DMS114 treated with DMSO at 0.1 percent for 48 hours (cell line): ENCODE measurements around the gene CAPN11.
A peak's percentile ranks its signal among the peaks of the same experiment; 100 is the strongest.

ENCODE experiments used
- DNase-seq: peaks from one replicate; lab custom pipeline; 2025; ENCODE audit not compliant: unreplicated experiment; lab: John Stamatoyannopoulos, UW

Gene CAPN11

GRCh38 chr6:44202972-44203750 is 44.5 kb downstream of the CAPN11 start:
- DNase-seq, result no peak

GRCh38 chr6:44203955-44204354 is 45.3 kb downstream of the CAPN11 start:
- DNase-seq, result no peak

- DNase-seq, result no peak
These were observed 49.3 kb downstream of the CAPN11 start for GRCh38 chr6:44207966-44208365.

- no peak for DNase-seq
These were observed 52.7 kb downstream of the CAPN11 start for GRCh38 chr6:44211284-44211683.

- DNase-seq, result no peak
These were observed 55.7 kb downstream of the CAPN11 start for GRCh38 chr6:44214307-44214706.

GRCh38 chr6:44216677-44217331 is 58.2 kb downstream of the CAPN11 start, which contains the start of gene MYMX:
TSS of gene MYMX (plus strand) at chr6:44216926. CDS start at chr6:44217472, 546 bp downstream.
- no peak for DNase-seq

- DNase-seq, result no peak
These were observed 58.9 kb downstream of the CAPN11 start for GRCh38 chr6:44217332-44218143.

- DNase-seq, result peak; percentile 76
These were observed 60.6 kb downstream of the CAPN11 start for GRCh38 chr6:44219053-44219814.

- no peak for DNase-seq
These were observed 61.5 kb downstream of the CAPN11 start for GRCh38 chr6:44219815-44220784.

GRCh38 chr6:44220913-44221290 is 62.3 kb downstream of the CAPN11 start:
- no peak for DNase-seq

- DNase-seq, result peak; percentile 49
These were observed 62.8 kb downstream of the CAPN11 start for GRCh38 chr6:44221291-44221960.

- DNase-seq, result no peak
These were observed 63.3 kb downstream of the CAPN11 start for GRCh38 chr6:44221961-44222335.

GRCh38 chr6:44222486-44223318 is 64.1 kb downstream of the CAPN11 start:
- DNase-seq, result no peak

- peak; percentile 68 for DNase-seq
These were observed 64.9 kb downstream of the CAPN11 start, which contains the start of gene SLC29A1 for GRCh38 chr6:44223319-44224028. TSS of gene SLC29A1 (plus strand) at chr6:44223595. CDS start at chr6:44227314, 3,719 bp downstream.

- no peak for DNase-seq
These were observed 65.7 kb downstream of the CAPN11 start for GRCh38 chr6:44224029-44224964.

GRCh38 chr6:44224965-44225305 is 66.3 kb downstream of the CAPN11 start:
- DNase-seq, result no peak
